Measurements from ENCODE around the gene DISP3. TPM values are rescaled to one million over a fixed set of nuclear protein-coding genes. Genes with fewer than 3 reads are reported as not detected.

The DISP3 gene
- total and polyA plus RNA-seq, 9 of the 15 experiments (the other 6 are each of a cell fraction or from before 2014, with no cell fraction given): 0.03 to 0.19 (median 0.15) TPM; not detected in 5

DNA sequence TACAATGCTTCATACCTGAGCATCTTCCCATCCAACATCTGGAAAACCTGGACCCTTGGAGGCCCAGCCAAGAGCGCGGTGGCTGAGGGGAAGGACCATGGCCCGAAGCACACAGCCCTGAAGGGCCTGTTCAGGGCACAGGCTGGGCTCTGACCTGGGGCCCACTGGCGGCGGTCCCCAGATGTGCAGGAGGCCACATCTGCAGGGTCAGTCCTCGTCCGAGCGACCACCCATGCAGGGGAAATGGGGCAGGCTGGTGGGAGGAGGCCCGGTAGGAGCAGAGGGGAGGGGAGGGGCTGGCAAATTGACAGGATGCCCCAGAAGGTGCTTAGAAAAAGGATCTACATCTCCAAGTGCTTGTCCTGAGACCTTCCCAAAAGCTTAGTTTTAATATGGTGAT, 59.9 kb downstream of the DISP3 start:
- no peak overlapping the region for H3K27ac ChIP-seq (ENCODE audit: extremely low read depth, low read depth, low read length)
- peaks cover 46% of the 10 kb centered on the region for H4K20me1 ChIP-seq (replicated peaks; ENCODE audit: control insufficient read depth, insufficient read depth, low read length)
- intact Hi-C loops (cut with micrococcal nuclease): no loop called here
- H3K79me2 ChIP-seq (ENCODE audit: control insufficient read depth, insufficient read depth, low read length): no peaks in the 10 kb centered on the region
- TF ChIP-seq CBX1 (IDR thresholded peaks at IDR 0.05; ENCODE audit: low read depth): no peak
- TF ChIP-seq BRD4 (IDR thresholded peaks at IDR 0.05): no peak
- TF ChIP-seq, protein P1, sequence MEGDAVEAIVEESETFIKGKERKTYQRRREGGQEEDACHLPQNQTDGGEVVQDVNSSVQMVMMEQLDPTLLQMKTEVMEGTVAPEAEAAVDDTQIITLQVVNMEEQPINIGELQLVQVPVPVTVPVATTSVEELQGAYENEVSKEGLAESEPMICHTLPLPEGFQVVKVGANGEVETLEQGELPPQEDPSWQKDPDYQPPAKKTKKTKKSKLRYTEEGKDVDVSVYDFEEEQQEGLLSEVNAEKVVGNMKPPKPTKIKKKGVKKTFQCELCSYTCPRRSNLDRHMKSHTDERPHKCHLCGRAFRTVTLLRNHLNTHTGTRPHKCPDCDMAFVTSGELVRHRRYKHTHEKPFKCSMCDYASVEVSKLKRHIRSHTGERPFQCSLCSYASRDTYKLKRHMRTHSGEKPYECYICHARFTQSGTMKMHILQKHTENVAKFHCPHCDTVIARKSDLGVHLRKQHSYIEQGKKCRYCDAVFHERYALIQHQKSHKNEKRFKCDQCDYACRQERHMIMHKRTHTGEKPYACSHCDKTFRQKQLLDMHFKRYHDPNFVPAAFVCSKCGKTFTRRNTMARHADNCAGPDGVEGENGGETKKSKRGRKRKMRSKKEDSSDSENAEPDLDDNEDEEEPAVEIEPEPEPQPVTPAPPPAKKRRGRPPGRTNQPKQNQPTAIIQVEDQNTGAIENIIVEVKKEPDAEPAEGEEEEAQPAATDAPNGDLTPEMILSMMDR (IDR thresholded peaks at IDR 0.05 in 2 of 3, conservative IDR thresholded peaks at IDR 0.05 in 1 of 3; ENCODE audit: insufficient read depth in 2 of 3, low read depth in 1 of 3, low read length in 3 of 3): 0 out of 6 replicates have a peak, but pooled peaks of 1 of the 3 experiments have one; percentile 4
- 9% methylated on average over 9 of the region's 9 CpGs for WGBS (ENCODE audit: insufficient coverage, low coverage, missing lambda C conversion rate)
- CTCF ChIA-PET (ENCODE audit: low intra/inter-chr PET ratio): no interaction called here
- peaks cover 0 to 20% of the 10 kb centered on the region in 2 experiments; a peak in 2 of 5 replicates for H3K4me1 ChIP-seq (replicated peaks in 1 of 2; ENCODE audit: control insufficient read depth in 2 of 2, insufficient read depth in 2 of 2, low read length in 2 of 2)
- ATAC-seq: no peak
- no peak overlapping the region for H3K4me3 ChIP-seq
- no TSS peak for BruUV-seq (replicated peaks)
- POLR2A ChIA-PET: no interaction called here
- DNase-seq (ENCODE audit: extremely low read depth in 1 of 4, low spot score in 3 of 4): no peak
- FAIRE-seq: no peak
- H3K27me3 ChIP-seq (ENCODE audit: control insufficient read depth in 2 of 2, insufficient read depth in 2 of 2, low read length in 2 of 2): peaks cover 25 to 90% of the 10 kb centered on the region in 2 experiments; a peak in 4 of 5 replicates
- H3K4me2 ChIP-seq (ENCODE audit: insufficient read depth, low read length): no peak overlapping the region
- H3K9ac ChIP-seq (ENCODE audit: insufficient read depth in 1 of 2, low read depth in 2 of 2, low read length in 2 of 2): no peak overlapping the region
- H3K36me3 ChIP-seq (ENCODE audit: control insufficient read depth, insufficient read depth, low read length): no peaks in the 10 kb centered on the region
- no peaks in the 10 kb centered on the region for H3K9me1 ChIP-seq (ENCODE audit: control insufficient read depth, insufficient read depth, low read length)
- no peak overlapping the region for H2AFZ ChIP-seq (ENCODE audit: low read depth, low read length)
- H3K9me3 ChIP-seq (replicated peaks; ENCODE audit: control insufficient read depth, insufficient read depth, low read depth, low read length): no peaks in the 10 kb centered on the region
- in situ Hi-C loops (cut with MboI): no loop called here
